ENCODE data around the gene MPZ.

Gene MPZ

GRCh38 chr1:161285113-161285512 lies 24.7 kb downstream of the MPZ start:
- no peaks in the 10 kb centered on the region for H3K9me3 ChIP-seq
- no peak overlapping the region for H3K4me3 ChIP-seq
- in situ Hi-C loops (cut with MboI; ENCODE audit: low sequenced_read_pairs): no loop called here
- peaks cover 3% of the 10 kb centered on the region for H3K27me3 ChIP-seq (ENCODE audit: low read depth)
- no peaks in the 10 kb centered on the region for H3K36me3 ChIP-seq (replicated peaks)
- H3K4me1 ChIP-seq: no peaks in the 10 kb centered on the region
- DNase-seq (ENCODE audit: low spot score in 2 of 2): no peak

GRCh38 chr1:161282991-161283390 lies 26.8 kb downstream of the MPZ start:
- no peaks in the 10 kb centered on the region for H3K9me3 ChIP-seq
- in situ Hi-C loops (cut with MboI; ENCODE audit: low sequenced_read_pairs): no loop called here
- no peak overlapping the region for H3K4me3 ChIP-seq
- no peaks in the 10 kb centered on the region for H3K36me3 ChIP-seq (replicated peaks)
- no peak for DNase-seq (ENCODE audit: low spot score in 2 of 2)
- H3K27me3 ChIP-seq (ENCODE audit: low read depth): peaks cover 11% of the 10 kb centered on the region
- H3K4me1 ChIP-seq: no peaks in the 10 kb centered on the region

DNA sequence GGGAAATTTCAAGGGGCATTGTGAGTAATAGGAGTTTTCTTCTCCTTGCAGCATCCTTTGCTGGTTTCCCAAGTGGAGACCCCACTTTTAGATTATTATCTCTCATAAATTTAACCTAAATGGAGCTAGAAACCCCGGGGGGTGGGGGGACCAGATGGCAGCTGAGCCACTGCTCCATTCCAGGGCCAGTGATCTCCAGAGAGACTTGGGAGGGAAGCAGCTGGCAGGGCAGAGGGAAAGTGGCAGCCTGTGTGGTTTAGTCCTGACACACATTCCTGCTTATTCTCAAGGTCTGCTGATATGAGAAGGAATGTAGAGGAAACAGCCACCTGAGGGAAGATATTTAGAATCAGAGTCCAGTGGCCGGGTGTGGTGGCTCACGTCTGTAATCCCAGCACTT lies 34.9 kb downstream of the MPZ start:
- H3K27me3 ChIP-seq (ENCODE audit: low read depth): peaks cover 18% of the 10 kb centered on the region
- H3K4me3 ChIP-seq: no peak overlapping the region
- H3K36me3 ChIP-seq (replicated peaks): no peaks in the 10 kb centered on the region
- in situ Hi-C loops (cut with MboI; ENCODE audit: low sequenced_read_pairs): no loop called here
- H3K4me1 ChIP-seq: no peaks in the 10 kb centered on the region
- no peaks in the 10 kb centered on the region for H3K9me3 ChIP-seq
- DNase-seq (ENCODE audit: low spot score in 2 of 2): no peak

GRCh38 chr1:161273402-161273801 lies 36.4 kb downstream of the MPZ start:
- Histone ChIP-seq H3K27me3 (ENCODE audit: low read depth) (peaks cover 13% of the 10 kb centered on the region), H3K4me1 (no peaks in the 10 kb centered on the region), H3K36me3 (replicated peaks) (no peaks in the 10 kb centered on the region), H3K9me3 (no peaks in the 10 kb centered on the region), H3K4me3 (no peak overlapping the region)
- in situ Hi-C loops (cut with MboI; ENCODE audit: low sequenced_read_pairs): no loop called here
- DNase-seq (ENCODE audit: low spot score in 2 of 2): no peak

GRCh38 chr1:161267321-161267720 lies 42.4 kb downstream of the MPZ start:
- 0 out of 2 replicates have a peak, but pooled peaks cover 2% of the 10 kb centered on the region for H3K27me3 ChIP-seq (ENCODE audit: low read depth)
- no peaks in the 10 kb centered on the region for H3K4me1 ChIP-seq
- H3K4me3 ChIP-seq: no peak overlapping the region
- in situ Hi-C loops (cut with MboI; ENCODE audit: low sequenced_read_pairs): no loop called here
- DNase-seq (ENCODE audit: low spot score in 2 of 2): no peak
- no peaks in the 10 kb centered on the region for H3K9me3 ChIP-seq
- no peaks in the 10 kb centered on the region for H3K36me3 ChIP-seq (replicated peaks)

- 0 out of 2 replicates have a peak, but pooled peaks cover 2% of the 10 kb centered on the region for H3K27me3 ChIP-seq (ENCODE audit: low read depth)
- in situ Hi-C loops (cut with MboI; ENCODE audit: low sequenced_read_pairs): no loop called here
- DNase-seq (ENCODE audit: low spot score in 2 of 2): no peak
- H3K4me3 ChIP-seq: no peak overlapping the region
- no peaks in the 10 kb centered on the region for H3K36me3 ChIP-seq (replicated peaks)
- H3K4me1 ChIP-seq: no peaks in the 10 kb centered on the region
- no peaks in the 10 kb centered on the region for H3K9me3 ChIP-seq
Observed at GRCh38 chr1:161266836-161267235, 42.9 kb downstream of the MPZ start.

- no peaks in the 10 kb centered on the region for H3K36me3 ChIP-seq (replicated peaks)
- DNase-seq (ENCODE audit: low spot score in 2 of 2): no peak
- H3K9me3 ChIP-seq: no peaks in the 10 kb centered on the region
Observed at GRCh38 chr1:161266202-161266601, 43.6 kb downstream of the MPZ start.

DNA sequence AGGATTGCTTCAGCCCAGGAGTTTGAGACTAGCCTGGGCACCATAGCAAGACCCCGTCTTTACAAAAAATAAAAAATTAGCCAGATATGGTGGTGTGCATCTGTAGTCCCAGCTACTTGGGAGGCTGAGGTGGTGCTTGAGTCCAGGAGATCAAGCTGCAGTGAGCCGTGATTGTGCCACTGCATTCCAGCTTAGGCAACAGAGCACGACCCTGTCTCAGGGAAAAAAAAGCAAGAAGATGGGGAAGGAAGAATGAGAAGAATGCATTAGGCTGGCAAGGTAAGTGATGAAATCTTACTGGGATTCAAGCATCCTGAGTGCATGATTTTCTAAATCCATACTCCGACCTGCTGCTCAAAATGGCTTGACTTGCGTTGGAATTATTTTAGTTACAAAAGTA lies 44.5 kb downstream of the MPZ start:
- no peak for DNase-seq (ENCODE audit: low spot score in 2 of 2)
- Histone ChIP-seq H3K4me3 (no peak overlapping the region), H3K4me1 (peaks cover 3% of the 10 kb centered on the region; the same call in 1 of the 2 replicates), H3K36me3 (replicated peaks) (no peaks in the 10 kb centered on the region), H3K27me3 (ENCODE audit: low read depth) (peaks cover 9% of the 10 kb centered on the region), H3K9me3 (no peaks in the 10 kb centered on the region)
- in situ Hi-C loops (cut with MboI; ENCODE audit: low sequenced_read_pairs): no loop called here

More at GRCh38 chr1:161266202-161266601, 43.6 kb downstream of the MPZ start:
- Histone ChIP-seq H3K4me3 (no peak overlapping the region), H3K27me3 (ENCODE audit: low read depth) (peaks cover under 1% of the 10 kb centered on the region; the same call in 1 of the 2 replicates), H3K4me1 (peaks cover under 1% of the 10 kb centered on the region; the same call in 1 of the 2 replicates)
- in situ Hi-C loops (cut with MboI; ENCODE audit: low sequenced_read_pairs): no loop called here

- no peaks in the 10 kb centered on the region for H3K36me3 ChIP-seq (replicated peaks)
- DNase-seq (ENCODE audit: low spot score in 2 of 2): no peak
- H3K4me3 ChIP-seq: no peak overlapping the region
- in situ Hi-C loops (cut with MboI; ENCODE audit: low sequenced_read_pairs): no loop called here
- peaks cover 28% of the 10 kb centered on the region for H3K27me3 ChIP-seq (ENCODE audit: low read depth)
- peaks cover 2% of the 10 kb centered on the region; the same call in 1 of the 2 replicates for H3K9me3 ChIP-seq
- peaks cover 6% of the 10 kb centered on the region; the same call in 1 of the 2 replicates for H3K4me1 ChIP-seq
Observed at GRCh38 chr1:161261261-161262235, 48.2 kb downstream of the MPZ start.

- in situ Hi-C loops (cut with MboI; ENCODE audit: low sequenced_read_pairs): no loop called here
- H3K27me3 ChIP-seq (ENCODE audit: low read depth): peaks cover 28% of the 10 kb centered on the region
- no peak for DNase-seq (ENCODE audit: low spot score in 2 of 2)
- H3K9me3 ChIP-seq: peaks cover 2% of the 10 kb centered on the region; the same call in 1 of the 2 replicates
- peaks cover 6% of the 10 kb centered on the region; the same call in 1 of the 2 replicates for H3K4me1 ChIP-seq
- no peak overlapping the region for H3K4me3 ChIP-seq
- no peaks in the 10 kb centered on the region for H3K36me3 ChIP-seq (replicated peaks)
Observed at GRCh38 chr1:161260376-161261260, 49.1 kb downstream of the MPZ start.

DNA sequence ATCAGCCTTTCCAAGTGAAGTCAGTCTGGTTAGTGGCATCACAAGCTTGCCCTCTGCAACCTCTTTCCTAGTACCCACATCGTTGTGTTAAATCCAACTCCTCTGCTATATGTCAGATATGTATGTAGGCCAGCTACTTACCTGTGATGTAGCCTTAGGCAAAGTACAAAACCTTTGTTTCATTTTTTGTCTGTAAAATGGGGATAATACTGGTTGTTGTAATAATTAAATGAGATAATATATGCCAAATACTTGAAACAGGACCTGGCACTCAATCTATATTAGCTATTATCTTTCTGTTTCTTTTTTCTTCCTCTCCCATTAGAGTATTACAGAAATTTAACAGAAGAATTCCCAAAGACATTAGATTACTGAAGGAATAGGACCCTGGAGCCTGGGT lies 50.0 kb downstream of the MPZ start:
- in situ Hi-C loops (cut with MboI; ENCODE audit: low sequenced_read_pairs): no loop called here
- Histone ChIP-seq H3K9me3 (peaks cover 2% of the 10 kb centered on the region; the same call in 1 of the 2 replicates), H3K36me3 (replicated peaks) (no peaks in the 10 kb centered on the region), H3K4me1 (peaks cover 6% of the 10 kb centered on the region; the same call in 1 of the 2 replicates), H3K27me3 (ENCODE audit: low read depth) (peaks cover 28% of the 10 kb centered on the region), H3K4me3 (no peak overlapping the region)
- DNase-seq (ENCODE audit: low spot score in 2 of 2): no peak

DNA sequence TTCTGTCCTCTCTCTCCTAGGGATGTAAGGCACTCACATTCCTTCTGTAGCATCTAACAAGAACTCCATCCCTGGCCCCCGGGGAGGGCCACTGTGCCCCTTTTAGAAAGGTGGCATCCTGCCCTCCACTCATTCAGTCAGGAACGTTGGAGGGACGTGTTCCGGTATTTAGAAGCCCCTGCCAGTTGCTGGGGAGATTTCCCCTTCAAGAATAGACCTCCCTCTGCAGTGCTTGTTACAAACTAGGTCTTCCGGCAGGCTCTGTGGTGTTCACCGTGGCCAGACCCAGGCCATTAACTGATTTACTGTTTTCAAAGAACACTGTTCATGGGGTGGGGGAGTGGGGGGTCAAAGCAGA lies 50.4 kb downstream of the MPZ start:
- Histone ChIP-seq H3K9me3 (peaks cover 2% of the 10 kb centered on the region; the same call in 1 of the 2 replicates), H3K4me1 (peaks cover 6% of the 10 kb centered on the region; the same call in 1 of the 2 replicates), H3K36me3 (replicated peaks) (no peaks in the 10 kb centered on the region), H3K27me3 (ENCODE audit: low read depth) (peaks cover 28% of the 10 kb centered on the region), H3K4me3 (peak overlapping the region; percentile 42; the same call in 1 of the 2 replicates)
- DNase-seq (ENCODE audit: low spot score in 2 of 2): no peak
- in situ Hi-C loops (cut with MboI; ENCODE audit: low sequenced_read_pairs): no loop called here

GRCh38 chr1:161258439-161259344 lies 51.1 kb downstream of the MPZ start, which contains the start of gene PCP4L1:
Gene PCP4L1 (plus strand): TSS chr1:161258745. CDS start chr1:161258975, 230 bp downstream.
- DNase-seq (ENCODE audit: low spot score in 2 of 2): peak; percentile 71 to 86
- Histone ChIP-seq H3K27me3 (ENCODE audit: low read depth) (peaks cover 28% of the 10 kb centered on the region), H3K36me3 (replicated peaks) (no peaks in the 10 kb centered on the region), H3K4me3 (peak within 1 kb of the TSS; percentile 42), H3K4me1 (peaks cover 6% of the 10 kb centered on the region; the same call in 1 of the 2 replicates), H3K9me3 (peaks cover 2% of the 10 kb centered on the region; the same call in 1 of the 2 replicates)
- in situ Hi-C loops (cut with MboI; ENCODE audit: low sequenced_read_pairs): no loop called here

Data from HAP-1 (cell line).